Suprapubic skin (tissue), 4 donors: ENCODE measurements around the gene EGF. TPM values are rescaled to one million over a fixed set of nuclear protein-coding genes. Genes with fewer than 3 reads are reported as not detected.

Experiments
- DNase-seq, 2 donors: peaks; one replicate each; pipeline ENCODE4 v3.0.0-alpha.2; 2019; ENCODE audit warnings: low spot score in 2 of 2
- H3K27ac ChIP-seq: fragments of 200-600 bp; sonication (generic); one replicate; pipeline ENCODE4 v1.5.1; 2019
- H3K27me3 ChIP-seq: fragments of 200-600 bp; sonication (generic); one replicate; pipeline ENCODE4 v1.5.1; 2019
- H3K36me3 ChIP-seq: fragments of 200-600 bp; sonication (generic); one replicate; pipeline ENCODE4 v1.5.1; 2019
- H3K4me1 ChIP-seq: fragments of 200-600 bp; sonication (generic); one replicate; pipeline ENCODE4 v1.5.1; 2019
- H3K4me3 ChIP-seq: fragments of 200-600 bp; sonication (generic); one replicate; pipeline ENCODE4 v1.5.1; 2019; ENCODE audit warnings: mild to moderate bottlenecking
- H3K9me3 ChIP-seq: fragments of 200-600 bp; sonication (generic); one replicate; pipeline ENCODE4 v1.5.1; 2019
- EP300 ChIP-seq: sonication (generic); formaldehyde crosslinking; IDR thresholded peaks from one replicate; pipeline ENCODE4 v1.6.1; 2017; ENCODE audit warnings: antibody characterized with exemption
- POLR2A ChIP-seq, 2 donors: fragments of 450-650 bp; IDR thresholded peaks; one replicate each; pipeline ENCODE4 v1.6.1; 2017; ENCODE audit warnings: antibody characterized with exemption in 2 of 2, mild to moderate bottlenecking in 2 of 2, moderate library complexity in 2 of 2
- POLR2AphosphoS5 ChIP-seq, 3 donors: sonication (generic); formaldehyde crosslinking; IDR thresholded peaks; one replicate each; pipeline ENCODE4 v1.6.1; 2017; ENCODE audit warnings: antibody characterized with exemption in 3 of 3
- WGBS: methylation state at CpG from one replicate; pipeline ENCODE4 v1.1.5; 2018; 5-methylcytosine and 5-hydroxymethylcytosine counted together
- total RNA-seq, 4 donors: library from RNA; depleted of rRNA; stranded (reverse); fragments of >200 nt; gene quantifications; one replicate each; pipeline ENCODE4 v1.1.0, GENCODE V29; 2016
- TF ChIP-seq, protein P1 (sequence below), 2 donors: fragments of 200-600 bp in 1 of 2; fragments of 450-650 bp in 1 of 2; sonication (generic) in 1 of 2; IDR thresholded peaks; one replicate each; pipeline ENCODE4 v1.5.1; 2016 to 2019; ENCODE audit warnings: antibody characterized with exemption in 2 of 2, mild to moderate bottlenecking in 1 of 2, moderate library complexity in 1 of 2

Gene EGF
- total RNA-seq, 4 donors from 2014 or later = 1.1 to 20.3 (median 2.9) TPM

- TF ChIP-seq EP300 (no peak), POLR2A (IDR thresholded peaks at IDR 0.05) (no peak), POLR2AphosphoS5 (IDR thresholded peaks at IDR 0.05) (no peak)
- TF ChIP-seq, protein P1, sequence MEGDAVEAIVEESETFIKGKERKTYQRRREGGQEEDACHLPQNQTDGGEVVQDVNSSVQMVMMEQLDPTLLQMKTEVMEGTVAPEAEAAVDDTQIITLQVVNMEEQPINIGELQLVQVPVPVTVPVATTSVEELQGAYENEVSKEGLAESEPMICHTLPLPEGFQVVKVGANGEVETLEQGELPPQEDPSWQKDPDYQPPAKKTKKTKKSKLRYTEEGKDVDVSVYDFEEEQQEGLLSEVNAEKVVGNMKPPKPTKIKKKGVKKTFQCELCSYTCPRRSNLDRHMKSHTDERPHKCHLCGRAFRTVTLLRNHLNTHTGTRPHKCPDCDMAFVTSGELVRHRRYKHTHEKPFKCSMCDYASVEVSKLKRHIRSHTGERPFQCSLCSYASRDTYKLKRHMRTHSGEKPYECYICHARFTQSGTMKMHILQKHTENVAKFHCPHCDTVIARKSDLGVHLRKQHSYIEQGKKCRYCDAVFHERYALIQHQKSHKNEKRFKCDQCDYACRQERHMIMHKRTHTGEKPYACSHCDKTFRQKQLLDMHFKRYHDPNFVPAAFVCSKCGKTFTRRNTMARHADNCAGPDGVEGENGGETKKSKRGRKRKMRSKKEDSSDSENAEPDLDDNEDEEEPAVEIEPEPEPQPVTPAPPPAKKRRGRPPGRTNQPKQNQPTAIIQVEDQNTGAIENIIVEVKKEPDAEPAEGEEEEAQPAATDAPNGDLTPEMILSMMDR (IDR thresholded peaks at IDR 0.05) = no peak
- Histone ChIP-seq H3K27me3 (no peaks in the 10 kb centered on the region), H3K27ac (no peak overlapping the region), H3K9me3 (no peaks in the 10 kb centered on the region), H3K4me1 (no peaks in the 10 kb centered on the region), H3K36me3 (no peaks in the 10 kb centered on the region), H3K4me3 (no peak overlapping the region)
- DNase-seq = no peak
- 71% methylated on average over 4 of the region's 4 CpGs for WGBS
Measured at GRCh38 chr4:109942292-109942926, 29.7 kb downstream of the EGF start.

GRCh38 chr4:109943745-109944144, 31.1 kb downstream of the EGF start:
- Histone ChIP-seq H3K4me3 (no peak overlapping the region), H3K36me3 (no peaks in the 10 kb centered on the region), H3K9me3 (no peaks in the 10 kb centered on the region), H3K27me3 (no peaks in the 10 kb centered on the region), H3K27ac (no peak overlapping the region), H3K4me1 (no peaks in the 10 kb centered on the region)
- 87% methylated on average over 2 of the region's 2 CpGs for WGBS
- no peak for TF ChIP-seq POLR2AphosphoS5 (IDR thresholded peaks at IDR 0.05)
- TF ChIP-seq, protein P1 (IDR thresholded peaks at IDR 0.05) = no peak
- no peak for TF ChIP-seq POLR2A (IDR thresholded peaks at IDR 0.05)
- TF ChIP-seq EP300 = no peak
- DNase-seq = no peak

DNA sequence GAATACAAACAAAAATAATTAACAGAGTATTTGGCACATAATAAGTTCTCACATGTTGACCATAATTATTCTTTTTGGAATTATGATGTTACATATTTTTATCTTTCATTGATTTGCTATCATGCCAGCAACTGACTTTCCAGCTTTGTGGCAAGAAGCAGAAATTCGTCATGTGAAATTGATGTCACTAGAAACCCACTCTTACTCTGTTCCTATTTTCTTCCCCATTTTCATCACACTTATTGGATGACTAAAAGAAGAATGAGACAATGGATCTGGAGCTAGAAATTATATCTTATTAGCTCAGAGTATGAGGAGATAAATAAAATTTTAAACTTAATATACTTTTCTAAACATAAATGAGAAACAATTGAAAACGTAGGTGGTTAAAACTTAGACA, 31.9 kb downstream of the EGF start:
- Histone ChIP-seq H3K27me3 (no peaks in the 10 kb centered on the region), H3K9me3 (no peaks in the 10 kb centered on the region), H3K4me3 (no peak overlapping the region), H3K27ac (no peak overlapping the region), H3K4me1 (no peaks in the 10 kb centered on the region), H3K36me3 (no peaks in the 10 kb centered on the region)
- TF ChIP-seq POLR2A (IDR thresholded peaks at IDR 0.05) = no peak
- TF ChIP-seq EP300 = no peak
- TF ChIP-seq, protein P1 (IDR thresholded peaks at IDR 0.05) = no peak
- TF ChIP-seq POLR2AphosphoS5 (IDR thresholded peaks at IDR 0.05) = no peak
- WGBS = 84% methylated on average over 2 of the region's 2 CpGs
- no peak for DNase-seq

GRCh38 chr4:109945056-109945455, 32.4 kb downstream of the EGF start:
- no peaks in the 10 kb centered on the region for H3K36me3 ChIP-seq
- H3K4me1 ChIP-seq = no peaks in the 10 kb centered on the region
- TF ChIP-seq POLR2AphosphoS5 (IDR thresholded peaks at IDR 0.05) (no peak), EP300 (no peak), POLR2A (IDR thresholded peaks at IDR 0.05) (no peak)
- TF ChIP-seq, protein P1 (IDR thresholded peaks at IDR 0.05) = no peak

GRCh38 chr4:109946120-109946519, 33.4 kb downstream of the EGF start:
- no peaks in the 10 kb centered on the region for H3K36me3 ChIP-seq
- no peaks in the 10 kb centered on the region for H3K4me1 ChIP-seq
- no peaks in the 10 kb centered on the region for H3K9me3 ChIP-seq
- WGBS = 83% methylated on average over 1 of the region's 1 CpG
- H3K4me3 ChIP-seq = no peak overlapping the region
- no peaks in the 10 kb centered on the region for H3K27me3 ChIP-seq
- TF ChIP-seq, protein P1 (IDR thresholded peaks at IDR 0.05) = no peak
- TF ChIP-seq POLR2AphosphoS5 (IDR thresholded peaks at IDR 0.05) (no peak), POLR2A (IDR thresholded peaks at IDR 0.05) (no peak), EP300 (no peak)
- DNase-seq = no peak
- H3K27ac ChIP-seq = no peak overlapping the region

More at GRCh38 chr4:109945056-109945455, 32.4 kb downstream of the EGF start:
- H3K27me3 ChIP-seq = no peaks in the 10 kb centered on the region
- no peaks in the 10 kb centered on the region for H3K9me3 ChIP-seq
- no peak overlapping the region for H3K27ac ChIP-seq
- no peak overlapping the region for H3K4me3 ChIP-seq
- 77% methylated on average over 4 of the region's 4 CpGs for WGBS
- DNase-seq = no peak
